Measurements from ENCODE around the gene ARPC5. TPM values are rescaled to one million over a fixed set of nuclear protein-coding genes. Genes with fewer than 3 reads are reported as not detected.

Gene ARPC5
- polyA plus RNA-seq, 1 donor: 76.7 TPM

- no peak for DNase-seq
Observed at GRCh38 chr1:183584147-183584546, 51.4 kb downstream of the ARPC5 start.

DNA sequence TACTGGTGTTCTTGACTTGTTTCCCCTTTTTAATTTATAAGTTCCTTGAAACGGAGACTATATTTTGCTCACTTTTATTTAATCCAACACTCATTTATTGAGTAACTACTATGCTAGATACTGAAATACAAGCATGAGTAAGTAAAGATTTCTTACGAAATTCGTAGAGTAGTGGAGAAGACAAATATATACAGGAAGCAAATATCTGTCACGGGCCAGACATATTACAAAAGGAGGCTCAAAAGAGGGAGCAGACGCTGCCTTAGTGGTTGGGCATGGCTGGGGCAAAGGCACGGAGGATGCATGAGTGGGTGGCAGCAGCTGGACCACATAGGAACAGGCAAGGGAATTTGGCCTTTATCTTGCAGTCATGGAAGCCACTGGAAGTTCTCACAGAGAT lies 52.1 kb downstream of the ARPC5 start:
- no peak for DNase-seq

- no peak for DNase-seq
Observed at GRCh38 chr1:183582021-183582713, 53.4 kb downstream of the ARPC5 start.

GRCh38 chr1:183580281-183580682 lies 55.3 kb downstream of the ARPC5 start:
- peak; percentile 34 for DNase-seq

GRCh38 chr1:183578856-183579255 lies 56.7 kb downstream of the ARPC5 start:
- no peak for DNase-seq

DNA sequence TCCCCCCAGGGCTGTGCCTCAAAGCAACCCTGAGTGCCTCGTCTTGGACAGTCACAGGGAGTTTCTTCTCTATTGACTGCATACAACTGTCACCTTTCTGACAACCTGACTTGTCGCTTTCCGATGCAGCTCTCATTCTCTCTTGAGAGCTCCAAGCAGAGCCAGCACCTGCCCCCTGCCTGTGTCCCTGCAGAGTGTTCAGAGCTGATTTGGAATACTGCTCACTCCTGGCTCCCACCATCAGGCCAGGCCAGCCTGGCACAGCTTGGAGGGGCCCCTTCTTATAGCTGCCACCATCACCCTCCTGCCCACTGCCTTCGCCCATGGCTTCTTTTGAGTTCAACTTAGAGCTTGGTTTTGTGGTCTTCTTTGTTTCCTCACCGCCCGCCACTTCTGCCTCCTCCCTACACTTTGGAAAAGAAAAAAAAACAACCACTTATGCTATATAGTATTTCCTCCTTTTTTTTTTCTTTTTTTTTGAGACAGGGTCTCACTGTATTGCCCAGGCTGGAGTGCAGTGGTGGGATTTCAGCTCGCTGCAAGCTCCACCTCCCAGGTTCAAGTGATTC lies 57.6 kb downstream of the ARPC5 start:
- no peak for DNase-seq

GRCh38 chr1:183576537-183576936 lies 59.0 kb downstream of the ARPC5 start:
- no peak for DNase-seq

- no peak for DNase-seq
Observed at GRCh38 chr1:183575606-183576005, 60.0 kb downstream of the ARPC5 start.

DNA sequence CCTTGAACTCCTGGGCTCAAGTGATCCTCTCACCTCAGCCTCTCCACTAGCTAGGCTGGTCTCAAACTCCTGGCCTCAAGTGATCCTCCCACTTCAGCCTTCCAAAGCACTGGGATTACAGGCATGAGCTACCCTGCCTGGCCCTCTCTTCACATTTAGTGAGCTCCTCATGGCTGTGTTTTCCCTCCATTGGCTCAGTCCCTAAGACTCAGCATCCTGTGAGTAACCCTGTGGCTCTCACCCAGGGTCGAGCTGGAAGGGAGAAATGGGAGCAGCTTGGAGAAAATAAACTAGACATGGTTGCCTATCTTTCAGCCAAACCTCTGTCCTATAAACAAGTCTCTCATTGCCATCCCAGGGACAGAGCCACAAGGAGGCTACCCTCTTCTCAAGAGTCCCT lies 62.9 kb downstream of the ARPC5 start:
- DNase-seq: no peak

DNA sequence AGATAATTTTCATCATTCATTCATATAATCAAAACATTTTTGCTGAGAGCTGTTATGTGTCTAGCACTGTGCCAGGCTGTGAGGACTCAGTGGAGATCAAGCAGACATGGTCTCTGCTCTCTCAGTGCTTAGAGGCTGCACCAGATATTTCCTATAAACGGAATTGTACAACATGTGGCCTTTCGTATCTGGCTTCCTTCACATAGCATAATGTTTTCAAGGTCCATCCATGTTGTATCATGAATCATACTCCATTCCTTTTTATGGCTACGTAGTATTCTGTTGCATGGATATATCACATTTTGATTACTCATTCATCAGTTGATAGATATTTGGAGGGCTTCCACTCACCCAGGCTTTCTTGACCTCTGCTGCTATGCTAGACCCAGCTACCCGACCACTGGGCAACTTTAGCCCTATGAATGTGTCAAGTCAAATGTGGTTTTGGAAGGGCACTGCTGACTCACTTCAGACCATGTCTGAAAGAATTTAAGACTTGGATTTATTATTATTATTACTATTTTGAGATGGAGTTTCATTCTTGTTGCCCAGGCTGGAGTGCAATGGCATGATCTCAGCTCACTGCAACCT lies 63.8 kb downstream of the ARPC5 start:
- no peak for DNase-seq

Other genes with a start within 250 kb of the ARPC5 start
- gene NMNAT2, start 217.4 kb downstream of the ARPC5 start, polyA plus RNA-seq (ENCODE audit: insufficient read length): 0.85 TPM
- gene SMG7, start 163.3 kb downstream of the ARPC5 start, polyA plus RNA-seq (ENCODE audit: insufficient read length): 39.5 TPM
- gene NCF2, start 45.3 kb downstream of the ARPC5 start, polyA plus RNA-seq (ENCODE audit: insufficient read length): 5.5 TPM
- not detected for gene APOBEC4, start 17.5 kb upstream of the ARPC5 start, polyA plus RNA-seq (ENCODE audit: insufficient read length)
- 21.6 TPM for gene RGL1, start 169.3 kb upstream of the ARPC5 start, polyA plus RNA-seq (ENCODE audit: insufficient read length)